Endothelial cell (in vitro differentiated cells): Measurements from ENCODE around the gene C1orf105. TPM values are rescaled to one million over a fixed set of nuclear protein-coding genes. Genes with fewer than 3 reads are reported as not detected.
"Not testable (repeated sequence)": the region's sequence is repeated elsewhere in the genome, so short reads cannot be mapped to it uniquely, and the experiment has no call there.

Experiments
- DNase-seq: peaks from one replicate; pipeline ENCODE4 v3.0.0; 2021; ENCODE audit warnings: low spot score
- H3K27ac Mint-ChIP-seq: one replicate; pipeline ENCODE4 v1.8.0; 2021; ENCODE audit warnings: mixed read lengths, inconsistent platforms; ENCODE audit not compliant: unreplicated experiment
- H3K27me3 Mint-ChIP-seq: one replicate; pipeline ENCODE4 v1.8.0; 2021; ENCODE audit warnings: mild to moderate bottlenecking, moderate library complexity, mixed read lengths, inconsistent platforms; ENCODE audit not compliant: unreplicated experiment
- H3K36me3 Mint-ChIP-seq: one replicate; pipeline ENCODE4 v1.8.0; 2021; ENCODE audit warnings: mild to moderate bottlenecking, low read depth, mixed read lengths, inconsistent platforms; ENCODE audit not compliant: unreplicated experiment
- H3K4me1 Mint-ChIP-seq: one replicate; pipeline ENCODE4 v1.8.0; 2021; ENCODE audit warnings: mild to moderate bottlenecking, mixed read lengths, inconsistent platforms; ENCODE audit not compliant: unreplicated experiment
- H3K4me3 Mint-ChIP-seq: one replicate; pipeline ENCODE4 v1.8.0; 2021; ENCODE audit warnings: mild to moderate bottlenecking, mixed read lengths, inconsistent platforms; ENCODE audit not compliant: unreplicated experiment
- H3K9me3 Mint-ChIP-seq: one replicate; pipeline ENCODE4 v1.8.0; 2021; ENCODE audit warnings: mixed read lengths, inconsistent platforms; ENCODE audit not compliant: unreplicated experiment
- long read RNA-seq: library from polyadenylated mRNA; unstranded; transcript quantifications from one replicate; pipeline ENCODE4 v2.0.0, GENCODE V29; 2020; ENCODE audit not compliant: unreplicated experiment
- total RNA-seq: library from RNA; stranded (reverse); fragmentation: NEBNext Ultra II Directional; extraction: Animal tissue kit (Norgen Biotek cat#: 25700); gene quantifications from one replicate; pipeline ENCODE4 v1.2.1, GENCODE V29; 2021; ENCODE audit not compliant: unreplicated experiment
- TF ChIP-seq, protein P1 (sequence below): fragments of 200-600 bp; sonication (generic); IDR thresholded peaks from one replicate; pipeline ENCODE4 v1.5.0; 2021; ENCODE audit warnings: antibody characterized with exemption; ENCODE audit not compliant: unreplicated experiment

The C1orf105 gene, protein sequence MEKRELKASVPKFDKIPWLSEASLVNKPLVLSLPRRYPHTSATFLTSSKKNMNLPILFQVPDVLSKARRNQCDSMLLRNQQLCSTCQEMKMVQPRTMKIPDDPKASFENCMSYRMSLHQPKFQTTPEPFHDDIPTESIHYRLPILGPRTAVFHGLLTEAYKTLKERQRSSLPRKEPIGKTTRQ
- 0.85 TPM for total RNA-seq
- long read RNA-seq = 0 reads

DNA sequence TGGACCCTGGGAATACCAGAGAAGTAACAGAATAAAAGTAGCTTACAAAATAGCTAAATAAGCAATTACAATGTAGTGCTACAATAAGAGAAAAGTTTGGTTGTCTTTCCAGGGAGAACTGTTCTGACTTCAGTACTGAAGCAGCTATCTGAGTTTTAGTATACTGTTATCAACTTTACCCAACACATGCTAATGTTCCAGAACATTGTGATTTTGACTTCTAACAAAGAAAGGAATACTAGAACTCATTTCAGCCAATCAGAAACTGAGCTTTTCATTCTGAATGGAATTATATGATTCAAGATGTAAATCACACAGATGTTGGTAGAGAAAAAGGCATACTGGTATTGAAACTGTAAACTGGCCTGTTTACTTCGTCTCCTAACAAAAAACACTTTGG lies at the start of gene C1orf105:
Gene C1orf105 (plus strand): TSS at position 301 of the 400 bp plus-strand sequence. CDS start 201 bp downstream, outside the sequence.
- TF ChIP-seq, protein P1, sequence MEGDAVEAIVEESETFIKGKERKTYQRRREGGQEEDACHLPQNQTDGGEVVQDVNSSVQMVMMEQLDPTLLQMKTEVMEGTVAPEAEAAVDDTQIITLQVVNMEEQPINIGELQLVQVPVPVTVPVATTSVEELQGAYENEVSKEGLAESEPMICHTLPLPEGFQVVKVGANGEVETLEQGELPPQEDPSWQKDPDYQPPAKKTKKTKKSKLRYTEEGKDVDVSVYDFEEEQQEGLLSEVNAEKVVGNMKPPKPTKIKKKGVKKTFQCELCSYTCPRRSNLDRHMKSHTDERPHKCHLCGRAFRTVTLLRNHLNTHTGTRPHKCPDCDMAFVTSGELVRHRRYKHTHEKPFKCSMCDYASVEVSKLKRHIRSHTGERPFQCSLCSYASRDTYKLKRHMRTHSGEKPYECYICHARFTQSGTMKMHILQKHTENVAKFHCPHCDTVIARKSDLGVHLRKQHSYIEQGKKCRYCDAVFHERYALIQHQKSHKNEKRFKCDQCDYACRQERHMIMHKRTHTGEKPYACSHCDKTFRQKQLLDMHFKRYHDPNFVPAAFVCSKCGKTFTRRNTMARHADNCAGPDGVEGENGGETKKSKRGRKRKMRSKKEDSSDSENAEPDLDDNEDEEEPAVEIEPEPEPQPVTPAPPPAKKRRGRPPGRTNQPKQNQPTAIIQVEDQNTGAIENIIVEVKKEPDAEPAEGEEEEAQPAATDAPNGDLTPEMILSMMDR = no peak
- DNase-seq = no peak
- Mint-ChIP-seq H3K4me1 (peaks cover 8% of the 10 kb centered on the region), H3K4me3 (no peak within 1 kb of the TSS), H3K36me3 (no peaks in the 10 kb centered on the region), H3K27me3 (no peaks in the 10 kb centered on the region), H3K9me3 (no peaks in the 10 kb centered on the region), H3K27ac (no peak within 1 kb of the TSS)

DNA sequence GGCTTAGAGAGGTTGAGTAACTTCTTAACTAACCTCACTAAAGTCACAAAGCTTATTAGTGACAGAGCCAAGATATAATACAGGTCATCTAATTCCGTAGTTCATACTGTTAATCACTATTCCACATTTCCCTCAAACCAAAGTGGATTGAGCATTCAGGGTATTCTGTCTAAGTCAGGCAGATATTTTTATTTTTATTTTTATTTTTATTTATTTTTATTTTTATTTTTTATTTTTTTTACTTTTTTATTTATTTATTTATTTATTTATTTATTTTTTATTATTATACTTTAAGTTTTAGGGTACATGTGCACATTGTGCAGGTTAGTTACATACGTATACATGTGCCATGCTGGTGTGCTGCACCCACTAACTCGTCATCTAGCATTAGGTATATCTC lies 48.8 kb upstream of the C1orf105 start:
- H3K4me1 Mint-ChIP-seq, DNase-seq, H3K27ac Mint-ChIP-seq, H3K9me3 Mint-ChIP-seq, H3K36me3 Mint-ChIP-seq, H3K27me3 Mint-ChIP-seq, H3K4me3 Mint-ChIP-seq: not testable (repeated sequence)

DNA sequence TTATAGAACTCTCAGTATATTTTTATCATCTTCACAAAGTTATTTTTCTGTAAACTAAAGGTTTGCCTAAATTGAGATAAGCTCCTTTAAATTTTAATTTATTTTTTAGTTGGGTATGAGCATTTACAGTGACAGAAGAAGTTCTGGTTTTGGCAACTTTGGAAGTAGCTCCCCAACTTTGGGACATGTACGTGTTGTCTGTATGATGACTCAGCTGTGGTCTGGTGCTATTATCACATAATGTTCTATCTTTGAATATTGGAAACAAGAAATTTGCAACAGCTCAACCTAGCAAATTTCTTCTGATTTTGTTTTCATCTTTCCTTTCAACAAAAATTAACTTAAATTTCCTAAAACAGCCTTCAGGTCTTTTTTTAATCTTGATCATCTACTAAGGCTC lies 46.6 kb upstream of the C1orf105 start:
- Mint-ChIP-seq H3K9me3 (no peaks in the 10 kb centered on the region), H3K4me3 (no peak overlapping the region), H3K36me3 (no peaks in the 10 kb centered on the region), H3K4me1 (no peaks in the 10 kb centered on the region), H3K27ac (no peak overlapping the region), H3K27me3 (no peaks in the 10 kb centered on the region)
- DNase-seq = no peak
- TF ChIP-seq, protein P1 = no peak

DNA sequence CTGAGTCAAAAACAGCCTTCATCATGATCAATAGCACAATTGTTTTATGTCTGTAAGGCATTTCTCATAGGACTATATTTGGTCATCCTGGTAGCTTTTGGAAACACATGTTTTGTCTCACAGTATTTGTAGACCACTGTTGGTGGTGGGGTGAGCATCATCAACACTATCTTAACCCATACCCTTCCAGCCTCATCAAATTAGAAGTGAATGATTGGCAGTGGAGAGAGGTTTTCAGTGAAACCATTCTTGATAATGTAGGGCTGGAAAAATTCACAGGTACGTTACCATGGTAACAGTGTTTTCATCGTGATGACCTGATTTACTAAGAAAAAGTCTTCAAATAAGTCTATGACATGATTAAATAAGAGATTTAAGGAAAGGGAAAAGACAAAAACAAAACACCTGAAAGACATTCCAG lies 45.3 kb upstream of the C1orf105 start:
- TF ChIP-seq, protein P1 = no peak
- DNase-seq = no peak
- no peak overlapping the region for H3K27ac Mint-ChIP-seq
- H3K4me3 Mint-ChIP-seq = no peak overlapping the region
- peaks cover under 1% of the 10 kb centered on the region for H3K4me1 Mint-ChIP-seq
- H3K9me3 Mint-ChIP-seq = no peaks in the 10 kb centered on the region
- H3K36me3 Mint-ChIP-seq = no peaks in the 10 kb centered on the region
- no peaks in the 10 kb centered on the region for H3K27me3 Mint-ChIP-seq

DNA sequence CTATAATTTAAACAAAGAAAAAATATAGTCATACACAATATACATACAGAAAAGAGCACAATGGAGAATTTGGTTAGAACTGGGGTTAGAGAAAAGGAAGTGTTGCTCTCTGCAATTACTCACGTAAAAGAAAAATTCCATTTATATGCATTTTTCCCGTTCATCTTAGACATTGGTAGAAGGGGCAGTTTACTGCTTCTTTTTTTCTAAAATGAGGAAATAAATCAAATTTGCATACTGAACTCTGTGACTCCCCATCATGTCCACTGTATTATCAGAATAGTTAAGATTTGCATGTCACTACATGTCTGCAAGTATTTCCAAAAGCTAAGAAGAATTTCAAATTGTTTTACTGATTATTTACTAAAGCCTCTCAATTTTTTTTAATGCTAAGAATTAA lies 44.1 kb upstream of the C1orf105 start:
- DNase-seq = no peak
- Mint-ChIP-seq H3K4me3 (no peak overlapping the region), H3K9me3 (no peaks in the 10 kb centered on the region), H3K36me3 (no peaks in the 10 kb centered on the region), H3K27ac (no peak overlapping the region), H3K4me1 (peaks cover 11% of the 10 kb centered on the region), H3K27me3 (no peaks in the 10 kb centered on the region)
- TF ChIP-seq, protein P1 = no peak
